GM23248 (cell line): ENCODE results near the gene ZGPAT. TPM values are rescaled to one million over a fixed set of nuclear protein-coding genes. Genes with fewer than 3 reads are reported as not detected.

Experiments used
- DNase-seq: peaks from one replicate; pipeline ENCODE4 v3.0.0-alpha.2; 2015
- H2AFZ ChIP-seq: fragments of 200-600 bp; sonication (generic); 2 replicates; pipeline ENCODE4 v1.6.1; 2016; ENCODE audit warnings: antibody characterized with exemption
- H3F3A ChIP-seq: fragments of 200-600 bp; sonication (generic); 2 replicates; pipeline ENCODE4 v1.6.1; 2016; ENCODE audit warnings: mild to moderate bottlenecking, antibody characterized with exemption, mixed run types; ENCODE audit not compliant: insufficient read depth
- H3K27ac ChIP-seq: fragments of 200-600 bp; sonication (generic); 2 replicates; pipeline ENCODE4 v1.5.1; 2016; ENCODE audit warnings: mild to moderate bottlenecking
- H3K27me3 ChIP-seq: fragments of 200-600 bp; sonication (generic); replicated peaks from 2 replicates; pipeline ENCODE4 v1.6.1; 2016; ENCODE audit warnings: mild to moderate bottlenecking; ENCODE audit not compliant: insufficient read depth
- H3K36me3 ChIP-seq: fragments of 200-600 bp; sonication (generic); 2 replicates; pipeline ENCODE4 v1.6.1; 2016; ENCODE audit warnings: low read depth, mild to moderate bottlenecking
- H3K4me1 ChIP-seq: fragments of 200-600 bp; sonication (generic); 2 replicates; pipeline ENCODE4 v1.6.1; 2016; ENCODE audit warnings: mild to moderate bottlenecking; ENCODE audit not compliant: insufficient read depth
- H3K4me2 ChIP-seq: fragments of 200-600 bp; sonication (generic); one replicate; pipeline ENCODE4 v1.6.1; 2016; ENCODE audit warnings: mild to moderate bottlenecking; ENCODE audit not compliant: unreplicated experiment
- H3K4me3 ChIP-seq: fragments of 200-600 bp; sonication (generic); 2 replicates; pipeline ENCODE4 v1.5.1; 2016; ENCODE audit warnings: mild to moderate bottlenecking
- H3K79me2 ChIP-seq: fragments of 200-600 bp; sonication (generic); 2 replicates; pipeline ENCODE4 v1.6.1; 2016; ENCODE audit warnings: mild to moderate bottlenecking; ENCODE audit not compliant: insufficient read depth
- H3K9ac ChIP-seq: fragments of 200-600 bp; sonication (generic); 2 replicates; pipeline ENCODE4 v1.6.1; 2016; ENCODE audit warnings: mild to moderate bottlenecking
- H3K9me2 ChIP-seq: fragments of 200-600 bp; sonication (generic); 2 replicates; pipeline ENCODE4 v1.6.1; 2016; ENCODE audit warnings: mixed run types, mild to moderate bottlenecking, moderate library complexity; ENCODE audit not compliant: insufficient read depth
- H3K9me3 ChIP-seq: fragments of 200-600 bp; sonication (generic); one replicate; pipeline ENCODE4 v1.6.1; 2017; ENCODE audit warnings: low read depth
- H4K20me1 ChIP-seq: fragments of 200-600 bp; sonication (generic); 2 replicates; pipeline ENCODE4 v1.6.0; 2016; ENCODE audit not compliant: insufficient read depth
- EZH2 ChIP-seq: fragments of 200-600 bp; sonication (generic); IDR thresholded peaks from 2 replicates; pipeline ENCODE4 v1.6.1; 2018; ENCODE audit warnings: antibody characterized with exemption, mild to moderate bottlenecking; ENCODE audit not compliant: insufficient read depth, poor library complexity, severe bottlenecking
- EZH2phosphoT487 ChIP-seq: fragments of 200-600 bp; sonication (generic); IDR thresholded peaks from 2 replicates; pipeline ENCODE4 v1.6.1; 2018; ENCODE audit warnings: antibody characterized with exemption, moderate library complexity, mild to moderate bottlenecking, low read depth; ENCODE audit not compliant: insufficient read depth
- WGBS, 2 experiments: methylation state at CpG; one replicate each; pipeline ENCODE4 v1.1.6; 2015 to 2017; ENCODE audit warnings: low lambda C conversion rate in 2 of 2, low coverage in 1 of 2; ENCODE audit errors: missing lambda C conversion rate in 2 of 2; 5-methylcytosine and 5-hydroxymethylcytosine counted together
- in situ Hi-C: fragments of 300-500 bp; cut with MboI; formaldehyde crosslinking; loops from 2 replicates; pipeline ENCODE4 v1.15.0; 2020
- polyA plus RNA-seq: library from polyadenylated mRNA; unstranded; fragments of >200 nt; fragmentation: Nextera tagmentation; extraction: Ambion mirVana; gene quantifications from 2 replicates; pipeline ENCODE4 v1.2.1, GENCODE V29; 2016
- small RNA-seq: library from RNA; depleted of rRNA; stranded (forward); fragments of <200 nt; gene quantifications from one replicate; pipeline ENCODE3, GENCODE V24; 2014; ENCODE audit warnings: low read depth, low replicate concordance
- total RNA-seq: library from RNA; depleted of rRNA; stranded (reverse); fragments of >200 nt; shearing (Covaris generic); gene quantifications from 2 replicates; pipeline ENCODE4 v1.2.3, GENCODE V29; 2014; rRNA removed

ZGPAT gene
- total and polyA plus RNA-seq, 2 experiments from 2014 or later: 22.7 to 28.5 TPM

- H4K20me1 ChIP-seq: no peaks in the 10 kb centered on the region
- DNase-seq: no peak
- H3F3A ChIP-seq: no peaks in the 10 kb centered on the region
- H3K9me2 ChIP-seq: no peaks in the 10 kb centered on the region
- no peaks in the 10 kb centered on the region for H3K36me3 ChIP-seq
- no peaks in the 10 kb centered on the region for H3K27me3 ChIP-seq
- H3K27ac ChIP-seq: no peak overlapping the region
- TF ChIP-seq EZH2 (no peak), EZH2phosphoT487 (no peak)
- no peaks in the 10 kb centered on the region for H3K79me2 ChIP-seq
- no peak overlapping the region for H3K4me2 ChIP-seq
- no peak overlapping the region for H3K9ac ChIP-seq
- H2AFZ ChIP-seq: no peak overlapping the region
- no peaks in the 10 kb centered on the region for H3K9me3 ChIP-seq
- WGBS, 2 experiments: 80 to 85% methylated on average over 12 of the region's 12 CpGs
- H3K4me3 ChIP-seq: no peak overlapping the region
- H3K4me1 ChIP-seq: no peaks in the 10 kb centered on the region
- in situ Hi-C loops: no loop called here
Measured at GRCh38 chr20:63782521-63782971, 74.7 kb downstream of the ZGPAT start.

GRCh38 chr20:63783970-63784369, 76.1 kb downstream of the ZGPAT start:
- H3K4me1 ChIP-seq: no peaks in the 10 kb centered on the region
- no peaks in the 10 kb centered on the region for H3K79me2 ChIP-seq
- H3K4me2 ChIP-seq: no peak overlapping the region
- no peak overlapping the region for H3K27ac ChIP-seq
- H3K9me2 ChIP-seq: no peaks in the 10 kb centered on the region
- DNase-seq: no peak
- H3K27me3 ChIP-seq: no peaks in the 10 kb centered on the region
- H3K4me3 ChIP-seq: no peak overlapping the region
- no peaks in the 10 kb centered on the region for H3K36me3 ChIP-seq
- H2AFZ ChIP-seq: no peak overlapping the region
- no peaks in the 10 kb centered on the region for H3F3A ChIP-seq
- no peaks in the 10 kb centered on the region for H4K20me1 ChIP-seq
- H3K9ac ChIP-seq: no peak overlapping the region
- TF ChIP-seq EZH2phosphoT487: no peak
- TF ChIP-seq EZH2: no peak
- 85 to 89% methylated on average over 16 of the region's 16 CpGs for WGBS, 2 experiments
- no peaks in the 10 kb centered on the region for H3K9me3 ChIP-seq
- in situ Hi-C loops: no loop called here

- Histone ChIP-seq H3F3A (no peaks in the 10 kb centered on the region), H4K20me1 (no peaks in the 10 kb centered on the region), H2AFZ (no peak overlapping the region), H3K4me2 (no peak overlapping the region), H3K36me3 (no peaks in the 10 kb centered on the region), H3K79me2 (no peaks in the 10 kb centered on the region), H3K9me2 (no peaks in the 10 kb centered on the region), H3K4me3 (no peak overlapping the region), H3K9me3 (no peaks in the 10 kb centered on the region), H3K9ac (no peak overlapping the region), H3K27me3 (no peaks in the 10 kb centered on the region), H3K4me1 (no peaks in the 10 kb centered on the region), H3K27ac (no peak overlapping the region)
- in situ Hi-C loops: no loop called here
- no peak for DNase-seq
- 55 to 57% methylated on average over 14 of the region's 14 CpGs for WGBS, 2 experiments
- TF ChIP-seq EZH2 (no peak), EZH2phosphoT487 (no peak)
Measured at GRCh38 chr20:63785691-63786131, 77.9 kb downstream of the ZGPAT start.

Small RNAs within 50 kb of the gene (small RNA-seq; reads per million reads assigned to genes)
- gene LIME1 (not detected), gene TNFRSF6B (not detected)

Other genes starting within 250 kb of the ZGPAT start
- gene KCNQ2, start 235.4 kb upstream of the ZGPAT start, total RNA-seq: not detected in 2 replicates
- gene KCNQ2, start 235.4 kb upstream of the ZGPAT start, polyA plus RNA-seq: 0.38 TPM in 1 of 2 replicates, not detected in the other
- gene EEF1A2, start 209.0 kb upstream of the ZGPAT start, total RNA-seq: 0.43 TPM in 1 of 2 replicates, not detected in the other
- gene EEF1A2, start 209.0 kb upstream of the ZGPAT start, polyA plus RNA-seq: not detected in 2 replicates
- 132 and 236 TPM in 2 replicates for gene PPDPF, start 187.3 kb upstream of the ZGPAT start, total RNA-seq
- gene PPDPF, start 187.3 kb upstream of the ZGPAT start, polyA plus RNA-seq: 170 and 171 TPM in 2 replicates
- gene PTK6, start 170.7 kb upstream of the ZGPAT start, total RNA-seq: 0.13 TPM in 1 of 2 replicates, not detected in the other
- 0.06 TPM in 1 of 2 replicates, not detected in the other for gene PTK6, start 170.7 kb upstream of the ZGPAT start, polyA plus RNA-seq
- not detected in 2 replicates for gene SRMS, start 160.3 kb upstream of the ZGPAT start, total RNA-seq
- gene SRMS, start 160.3 kb upstream of the ZGPAT start, polyA plus RNA-seq: not detected in 2 replicates
- 0.65 TPM in 1 of 2 replicates, not detected in the other for gene FNDC11, start 153.9 kb upstream of the ZGPAT start, total RNA-seq
- 0.15 and 0.37 TPM in 2 replicates for gene FNDC11, start 153.9 kb upstream of the ZGPAT start, polyA plus RNA-seq
- gene HELZ2, start 133.8 kb upstream of the ZGPAT start, total RNA-seq: 17.5 and 25.2 TPM in 2 replicates
- 3.0 and 3.7 TPM in 2 replicates for gene HELZ2, start 133.8 kb upstream of the ZGPAT start, polyA plus RNA-seq
- gene GMEB2, start 80.9 kb upstream of the ZGPAT start, total RNA-seq: 13.6 and 15.4 TPM in 2 replicates
- gene GMEB2, start 80.9 kb upstream of the ZGPAT start, polyA plus RNA-seq: 7.7 and 7.8 TPM in 2 replicates
- 26.8 and 37.6 TPM in 2 replicates for gene STMN3, start 54.6 kb upstream of the ZGPAT start, total RNA-seq
- gene STMN3, start 54.6 kb upstream of the ZGPAT start, polyA plus RNA-seq: 18.5 and 18.6 TPM in 2 replicates
- 15.6 and 30.7 TPM in 2 replicates for gene RTEL1, start 49.7 kb upstream of the ZGPAT start, total RNA-seq
- 8.5 and 8.6 TPM in 2 replicates for gene RTEL1, start 49.7 kb upstream of the ZGPAT start, polyA plus RNA-seq
- 36.9 and 39.9 TPM in 2 replicates for gene TNFRSF6B, start 11.4 kb upstream of the ZGPAT start, total RNA-seq
- gene TNFRSF6B, start 11.4 kb upstream of the ZGPAT start, polyA plus RNA-seq: 17.4 and 17.5 TPM in 2 replicates
- gene ARFRP1, start 63 bp upstream of the ZGPAT start, total RNA-seq: 61.4 and 65.9 TPM in 2 replicates
- 57.6 and 60.8 TPM in 2 replicates for gene ARFRP1, start 63 bp upstream of the ZGPAT start, polyA plus RNA-seq
- gene LIME1, start 28.6 kb downstream of the ZGPAT start, total RNA-seq: 14.1 and 32.0 TPM in 2 replicates
- 2.4 and 3.7 TPM in 2 replicates for gene LIME1, start 28.6 kb downstream of the ZGPAT start, polyA plus RNA-seq
- gene SLC2A4RG, start 31.7 kb downstream of the ZGPAT start, total RNA-seq: 63.9 and 64.9 TPM in 2 replicates
- 21.3 and 22.7 TPM in 2 replicates for gene SLC2A4RG, start 31.7 kb downstream of the ZGPAT start, polyA plus RNA-seq
- 1.9 and 3.9 TPM in 2 replicates for gene ZBTB46, start 123.2 kb downstream of the ZGPAT start, total RNA-seq
- 0.33 and 0.38 TPM in 2 replicates for gene ZBTB46, start 123.2 kb downstream of the ZGPAT start, polyA plus RNA-seq
- not detected in 2 replicates for gene ABHD16B, start 153.5 kb downstream of the ZGPAT start, total RNA-seq
- not detected in 2 replicates for gene ABHD16B, start 153.5 kb downstream of the ZGPAT start, polyA plus RNA-seq
- 198 and 214 TPM in 2 replicates for gene TPD52L2, start 157.2 kb downstream of the ZGPAT start, total RNA-seq
- 220 and 227 TPM in 2 replicates for gene TPD52L2, start 157.2 kb downstream of the ZGPAT start, polyA plus RNA-seq
- gene DNAJC5, start 187.1 kb downstream of the ZGPAT start, total RNA-seq: 68.0 and 70.9 TPM in 2 replicates
- gene DNAJC5, start 187.1 kb downstream of the ZGPAT start, polyA plus RNA-seq: 22.4 and 24.9 TPM in 2 replicates
- 17.6 and 21.5 TPM in 2 replicates for gene UCKL1, start 248.4 kb downstream of the ZGPAT start, total RNA-seq
- gene UCKL1, start 248.4 kb downstream of the ZGPAT start, polyA plus RNA-seq: 28.8 and 33.4 TPM in 2 replicates